Measurements from ENCODE around the gene NAALADL2. TPM values are rescaled to one million over a fixed set of nuclear protein-coding genes. Genes with fewer than 3 reads are reported as not detected.

Gene NAALADL2
- total and polyA plus RNA-seq, 2 of the 8 experiments (the other 6 are each of a cell fraction or from before 2014, with no cell fraction given), result 0.12 to 0.22 TPM

- CTCF ChIA-PET (ENCODE audit: partially characterized antibody), result interaction anchor here (0.7 kb wide), 1 partner anchor 355 kb away, joined by 3 read pairs; no protein-coding TSS in a partner anchor
- Histone ChIP-seq H3K27me3 (replicated peaks in 1 of 4; ENCODE audit: control insufficient read depth in 3 of 4, extremely low read depth in 1 of 4, insufficient read depth in 3 of 4, low read length in 3 of 4) (no peaks in the 10 kb centered on the region), H4K91ac (replicated peaks; ENCODE audit: insufficient read length, low read length) (no peak overlapping the region), H3K18ac (ENCODE audit: extremely low read depth, low read length) (no peak overlapping the region), H4K5ac (ENCODE audit: insufficient read length, low read depth, low read length) (no peak overlapping the region), H3K36me3 (ENCODE audit: control insufficient read depth in 2 of 4, insufficient read depth in 4 of 4, low read length in 3 of 4) (no peaks in the 10 kb centered on the region), H3K9me3 (ENCODE audit: insufficient read depth in 2 of 2, low read depth in 1 of 2, low read length in 1 of 2) (no peaks in the 10 kb centered on the region), H2BK120ac (replicated peaks; ENCODE audit: low read depth, low read length) (no peak overlapping the region), H2AK5ac (ENCODE audit: low read depth, low read length) (no peak overlapping the region), H2BK15ac (ENCODE audit: low read length) (no peak overlapping the region), H3K23me2 (ENCODE audit: low read depth, low read length) (no peaks in the 10 kb centered on the region), H4K8ac (ENCODE audit: extremely low read depth, insufficient read depth, low read length) (no peak overlapping the region), H3K23ac (ENCODE audit: insufficient read length) (no peak overlapping the region), H3K4me3 (ENCODE audit: extremely low read depth in 1 of 4, insufficient read depth in 2 of 4, low read depth in 3 of 4, low read length in 4 of 4) (no peak overlapping the region), H2BK5ac (ENCODE audit: low read depth, low read length) (no peak overlapping the region), H3K27ac (ENCODE audit: low read depth, low read length) (no peak overlapping the region), H2BK12ac (ENCODE audit: low read depth, low read length) (no peak overlapping the region), H3K4me2 (ENCODE audit: insufficient read depth in 1 of 2, low read depth in 2 of 2, low read length in 2 of 2) (no peak overlapping the region), H4K20me1 (replicated peaks in 1 of 2; ENCODE audit: control insufficient read depth in 1 of 2, insufficient read depth in 2 of 2, low read length in 2 of 2) (no peaks in the 10 kb centered on the region), H3K56ac (replicated peaks; ENCODE audit: insufficient read length, low read depth, low read length) (no peak overlapping the region), H3K4me1 (replicated peaks in 1 of 4; ENCODE audit: control insufficient read depth in 3 of 4, insufficient read depth in 4 of 4, low read length in 3 of 4) (no peaks in the 10 kb centered on the region), H2AFZ (ENCODE audit: low read length) (no peak overlapping the region), H3K79me1 (ENCODE audit: low read depth, low read length) (no peaks in the 10 kb centered on the region), H3K4ac (replicated peaks; ENCODE audit: insufficient read length, low read depth, low read length) (no peak overlapping the region), H2BK20ac (ENCODE audit: low read length) (no peak overlapping the region), H3K79me2 (ENCODE audit: control insufficient read depth in 1 of 2, insufficient read depth in 2 of 2, low read length in 2 of 2) (no peaks in the 10 kb centered on the region), H3K9ac (replicated peaks in 1 of 4; ENCODE audit: extremely low read depth in 1 of 4, low read depth in 3 of 4, low read length in 3 of 4) (no peak overlapping the region), H3K14ac (ENCODE audit: insufficient read length) (no peak overlapping the region)
- DNase-seq (ENCODE audit: low read depth in 1 of 2, low spot score in 2 of 2) (no peak), FAIRE-seq (no peak)
- WGBS, 2 experiments (ENCODE audit: extremely low coverage in 1 of 2, insufficient coverage in 1 of 2, insufficient read length in 1 of 2, insufficient replicate concordance in 2 of 2, low coverage in 1 of 2, low lambda C conversion rate in 2 of 2, missing lambda C conversion rate in 1 of 2), result 89% methylated on average over 2 of the region's 2 CpGs; no CpG with 5 or more reads in 1 of the 2 experiments
- TF ChIP-seq RFX5 (IDR thresholded peaks at IDR 0.05; ENCODE audit: borderline replicate concordance, low read depth, low read length) (no peak), NANOG (IDR thresholded peaks at IDR 0.05; ENCODE audit: insufficient read depth, low read depth, low read length, poor library complexity, severe bottlenecking) (no peak), TAF7 (optimal IDR thresholded peaks at IDR 0.05; ENCODE audit: borderline replicate concordance, low read depth, low read length) (no peak), YY1 (IDR thresholded peaks at IDR 0.05; ENCODE audit: low read depth, low read length) (no peak), PHF8 (conservative IDR thresholded peaks at IDR 0.05; ENCODE audit: low read depth, low read length) (no peak), JUND (IDR thresholded peaks at IDR 0.05; ENCODE audit: low read length) (no peak), GTF2F1 (IDR thresholded peaks at IDR 0.05; ENCODE audit: borderline replicate concordance, low read depth, low read length) (no peak), SUZ12 (IDR thresholded peaks at IDR 0.05; ENCODE audit: low read length) (no peak)
- TF ChIP-seq, protein P1, sequence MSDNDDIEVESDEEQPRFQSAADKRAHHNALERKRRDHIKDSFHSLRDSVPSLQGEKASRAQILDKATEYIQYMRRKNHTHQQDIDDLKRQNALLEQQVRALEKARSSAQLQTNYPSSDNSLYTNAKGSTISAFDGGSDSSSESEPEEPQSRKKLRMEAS (IDR thresholded peaks at IDR 0.05), result no peak
- POLR2A ChIA-PET (ENCODE audit: partially characterized antibody), result interaction anchor here (0.7 kb wide), 1 partner anchor 91 kb away, joined by 3 read pairs; no protein-coding TSS in a partner anchor
Measured at GRCh38 chr3:175857666-175858270, 998.6 kb downstream of the NAALADL2 start.
